ENCODE measurements around the gene THEM4. TPM values are rescaled to one million over a fixed set of nuclear protein-coding genes. Genes with fewer than 3 reads are reported as not detected.

The THEM4 gene
- total and polyA plus RNA-seq, 2 donors (not counting 1 experiment from before 2014, with no cell fraction given), result 15.0 to 16.1 TPM

- H3K27ac Mint-ChIP-seq, result no peak overlapping the region
- intact Hi-C loops (cut with micrococcal nuclease), result no loop called here
- H3K4me1 ChIP-seq (ENCODE audit: control insufficient read depth in 2 of 2, insufficient read depth in 2 of 2, low read length in 2 of 2), result peaks cover 6 to 11% of the 10 kb centered on the region in 2 donors
- ChIA-PET POLR2A (no interaction called here), CTCF (no interaction called here)
- DNase-seq (no peak), ATAC-seq (ENCODE audit: low read depth) (no peak)
- H3K4me2 ChIP-seq (replicated peaks; ENCODE audit: low read depth, low read length, poor library complexity, severe bottlenecking), result no peak overlapping the region
- no peaks in the 10 kb centered on the region for H4K20me1 ChIP-seq (ENCODE audit: control insufficient read depth, insufficient read depth, low read length, poor library complexity, severe bottlenecking)
- H3K27me3 ChIP-seq (replicated peaks in 1 of 4; ENCODE audit: control extremely low read depth in 1 of 4, control insufficient read depth in 3 of 4, insufficient read depth in 4 of 4, low read length in 3 of 4), result no peaks in the 10 kb centered on the region
- no peaks in the 10 kb centered on the region for H3K27me3 Mint-ChIP-seq
- WGBS (ENCODE audit: insufficient coverage), result 88% methylated on average over 1 of the region's 1 CpG
- no peak overlapping the region for H3K4me3 ChIP-seq (ENCODE audit: control extremely low read depth in 1 of 5, extremely low read depth in 1 of 5, insufficient read depth in 1 of 5, low read depth in 2 of 5, low read length in 4 of 5)
- H3K4me3 Mint-ChIP-seq, result no peak overlapping the region
- H3K9me3 Mint-ChIP-seq (ENCODE audit: insufficient read depth), result no peaks in the 10 kb centered on the region
- no peaks in the 10 kb centered on the region for H3K79me2 ChIP-seq (ENCODE audit: control insufficient read depth, insufficient read depth, low read length)
- no peak overlapping the region for H2AFZ ChIP-seq (ENCODE audit: insufficient read depth, low read depth, low read length, poor library complexity, severe bottlenecking)
- TF ChIP-seq EZH2 (IDR thresholded peaks at IDR 0.05; ENCODE audit: borderline replicate concordance, insufficient read depth, low read depth, low read length, poor library complexity, severe bottlenecking), result no peak
- TF ChIP-seq CTCF (IDR thresholded peaks at IDR 0.05), result no peak
- no peak overlapping the region for H3K27ac ChIP-seq (ENCODE audit: low read length in 2 of 2)
- H3K4me1 Mint-ChIP-seq, result peaks cover 9% of the 10 kb centered on the region
- H3K9me3 ChIP-seq (ENCODE audit: control extremely low read depth in 1 of 3, control insufficient read depth in 2 of 3, insufficient read depth in 1 of 3, low read length in 2 of 3), result peaks cover 0 to 2% (median 0%) of the 10 kb centered on the region in 3 donors
- H3K9ac ChIP-seq (ENCODE audit: low read length), result no peak overlapping the region
- H3K36me3 ChIP-seq (replicated peaks in 1 of 2; ENCODE audit: control extremely low read depth in 1 of 2, control insufficient read depth in 1 of 2, extremely low read depth in 1 of 2, insufficient read depth in 2 of 2, low read length in 1 of 2), result no peaks in the 10 kb centered on the region
Observed at GRCh38 chr1:151915061-151915686, 5.9 kb upstream of the THEM4 start.

DNA sequence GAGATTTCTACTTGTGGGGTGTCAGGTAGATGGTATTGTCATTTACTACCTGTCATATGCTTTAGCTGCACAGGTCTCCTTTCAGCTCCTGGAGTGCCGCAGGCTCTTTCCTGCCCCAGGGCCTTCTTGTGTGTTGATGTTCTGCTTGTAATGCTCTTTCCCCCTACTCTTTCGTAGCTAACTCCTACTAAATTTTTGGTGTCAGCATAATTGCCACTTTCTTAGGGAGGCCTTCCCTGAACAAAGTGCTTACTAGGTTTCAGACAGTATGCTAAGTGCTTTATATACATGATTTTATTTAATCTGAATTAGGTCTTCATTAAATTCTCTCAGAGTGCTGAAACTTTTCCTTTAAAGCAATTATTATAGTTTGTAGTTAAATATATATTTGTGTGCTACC is 4.8 kb upstream of the THEM4 start:
- TF ChIP-seq EZH2 (IDR thresholded peaks at IDR 0.05; ENCODE audit: borderline replicate concordance, insufficient read depth, low read depth, low read length, poor library complexity, severe bottlenecking) (no peak), CTCF (IDR thresholded peaks at IDR 0.05) (no peak)
- no peak overlapping the region for H3K27ac Mint-ChIP-seq
- Histone ChIP-seq H3K4me1 (ENCODE audit: control insufficient read depth in 2 of 2, insufficient read depth in 2 of 2, low read length in 2 of 2) (peaks cover under 1 to 6% of the 10 kb centered on the region in 2 donors), H3K4me2 (replicated peaks; ENCODE audit: low read depth, low read length, poor library complexity, severe bottlenecking) (no peak overlapping the region), H3K27ac (ENCODE audit: low read length in 2 of 2) (no peak overlapping the region), H3K9me3 (ENCODE audit: control extremely low read depth in 1 of 3, control insufficient read depth in 2 of 3, insufficient read depth in 1 of 3, low read length in 2 of 3) (peaks cover 0 to 6% (median 0%) of the 10 kb centered on the region in 3 donors), H4K20me1 (ENCODE audit: control insufficient read depth, insufficient read depth, low read length, poor library complexity, severe bottlenecking) (no peaks in the 10 kb centered on the region), H3K79me2 (ENCODE audit: control insufficient read depth, insufficient read depth, low read length) (no peaks in the 10 kb centered on the region), H3K36me3 (replicated peaks in 1 of 2; ENCODE audit: control extremely low read depth in 1 of 2, control insufficient read depth in 1 of 2, extremely low read depth in 1 of 2, insufficient read depth in 2 of 2, low read length in 1 of 2) (no peaks in the 10 kb centered on the region), H3K9ac (ENCODE audit: low read length) (no peak overlapping the region), H3K4me3 (ENCODE audit: control extremely low read depth in 1 of 5, extremely low read depth in 1 of 5, insufficient read depth in 1 of 5, low read depth in 2 of 5, low read length in 4 of 5) (no peak overlapping the region), H3K27me3 (replicated peaks in 1 of 4; ENCODE audit: control extremely low read depth in 1 of 4, control insufficient read depth in 3 of 4, insufficient read depth in 4 of 4, low read length in 3 of 4) (no peaks in the 10 kb centered on the region), H2AFZ (ENCODE audit: insufficient read depth, low read depth, low read length, poor library complexity, severe bottlenecking) (no peak overlapping the region)
- H3K4me3 Mint-ChIP-seq, result no peak overlapping the region
- no peak for ATAC-seq (ENCODE audit: low read depth)
- H3K4me1 Mint-ChIP-seq, result peaks cover 7% of the 10 kb centered on the region
- DNase-seq, result no peak
- no peaks in the 10 kb centered on the region for H3K27me3 Mint-ChIP-seq
- ChIA-PET POLR2A (no interaction called here), CTCF (no interaction called here)
- H3K9me3 Mint-ChIP-seq (ENCODE audit: insufficient read depth), result no peaks in the 10 kb centered on the region
- intact Hi-C loops (cut with micrococcal nuclease), result no loop called here
- WGBS (ENCODE audit: insufficient coverage), result no CpG with 5 or more reads among the region's 2 CpGs

Measured in B cell (primary cell).